HCT116 (cell line): ENCODE data around the gene ATP6V1G3.

Source experiments
- CEBPB ChIP-seq: IDR thresholded peaks from 2 replicates; pipeline ENCODE4 v1.6.1; 2012; ENCODE audit warnings: low read depth
- CTCF ChIP-seq, 3 experiments: fragments of 200-600 bp in 1 of 3; sonication (generic) in 1 of 3; IDR thresholded peaks in 2 of 3; conservative IDR thresholded peaks in 1 of 3; 2 replicates each; pipeline ENCODE4 v1.5.1; 2012 to 2017; ENCODE audit warnings: low read depth in 2 of 3, low read length in 2 of 3, antibody characterized with exemption in 1 of 3, borderline replicate concordance in 1 of 3, control low read depth in 1 of 3, mild to moderate bottlenecking in 1 of 3, mixed read lengths in 1 of 3, mixed run types in 1 of 3, moderate library complexity in 1 of 3; ENCODE audit not compliant: insufficient read depth in 1 of 3
- EGR1 ChIP-seq: IDR thresholded peaks from 2 replicates; pipeline ENCODE4 v1.6.1; 2012; ENCODE audit warnings: low read depth
- EZH2phosphoT487 ChIP-seq: fragments of 200-600 bp; IDR thresholded peaks from 2 replicates; pipeline ENCODE4 v1.6.1; 2018; ENCODE audit warnings: antibody characterized with exemption, borderline replicate concordance
- MAX ChIP-seq: IDR thresholded peaks from 2 replicates; pipeline ENCODE4 v1.6.1; 2012
- POLR2A ChIP-seq: IDR thresholded peaks from 2 replicates; pipeline ENCODE4 v1.7.0; 2011; ENCODE audit warnings: borderline replicate concordance; ENCODE audit not compliant: insufficient read depth, insufficient read length; ENCODE audit errors: extremely low read depth
- POLR2AphosphoS5 ChIP-seq: IDR thresholded peaks from 2 replicates; pipeline ENCODE4 v1.6.1; 2011; ENCODE audit warnings: mild to moderate bottlenecking, low read depth, low read length, moderate library complexity
- REST ChIP-seq: IDR thresholded peaks from 2 replicates; pipeline ENCODE4 v1.6.1; 2012; ENCODE audit warnings: low read depth
- SIN3A ChIP-seq: IDR thresholded peaks from 2 replicates; pipeline ENCODE4 v1.6.1; 2012; ENCODE audit warnings: low read depth
- SRF ChIP-seq: IDR thresholded peaks from 2 replicates; pipeline ENCODE4 v1.6.1; 2012; ENCODE audit warnings: low read depth
- ZBTB33 ChIP-seq: IDR thresholded peaks from 2 replicates; pipeline ENCODE4 v1.6.1; 2011; ENCODE audit warnings: mild to moderate bottlenecking, low read length, moderate library complexity; ENCODE audit not compliant: insufficient replicate concordance; ENCODE audit errors: extremely low read depth

- TF ChIP-seq POLR2AphosphoS5 (no peak), POLR2A (no peak), MAX (no peak), CTCF (IDR thresholded peaks at IDR 0.05 in 2 of 3, conservative IDR thresholded peaks at IDR 0.05 in 1 of 3; ENCODE audit: borderline replicate concordance in 1 of 3, insufficient read depth in 1 of 3, low read depth in 2 of 3, low read length in 2 of 3) (no peak), SIN3A (no peak), EGR1 (no peak), CEBPB (no peak), ZBTB33 (no peak), SRF (no peak), REST (no peak), EZH2phosphoT487 (no peak)
These were observed 8.4 kb upstream of the ATP6V1G3 start for GRCh38 chr1:198548890-198549289.
